Gastroesophageal sphincter (tissue), 4 donors: ENCODE data around the gene ELL. TPM values are rescaled to one million over a fixed set of nuclear protein-coding genes. Genes with fewer than 3 reads are reported as not detected.

Source experiments
- ATAC-seq: fragments of 150-250 bp; one replicate; pipeline ENCODE4 v1.9.1; 2016; ENCODE audit warnings: mild to moderate bottlenecking, moderate library complexity
- H3K27ac ChIP-seq, 4 donors: fragments of 200-600 bp; sonication (generic) in 3 of 4; 1 replicate in 3 of 4; 2 replicates in 1 of 4; pipeline ENCODE4 v1.5.1; 2016 to 2019
- H3K27me3 ChIP-seq: fragments of 200-600 bp; sonication (generic); one replicate; pipeline ENCODE4 v1.5.1; 2019
- H3K36me3 ChIP-seq, 2 donors: fragments of 200-600 bp; sonication (generic); one replicate each; pipeline ENCODE4 v1.5.1; 2019; ENCODE audit warnings: control low read depth in 1 of 2
- H3K4me1 ChIP-seq, 3 donors: fragments of 200-600 bp; sonication (generic); 1 replicate in 2 of 3; 2 replicates in 1 of 3; pipeline ENCODE4 v1.5.1; 2016 to 2019; ENCODE audit warnings: control low read depth in 2 of 3
- H3K4me3 ChIP-seq, 2 donors: fragments of 200-600 bp; sonication (generic); one replicate each; pipeline ENCODE4 v1.5.1; 2019; ENCODE audit warnings: mild to moderate bottlenecking in 1 of 2, moderate library complexity in 1 of 2
- H3K9me3 ChIP-seq, 3 donors: fragments of 200-600 bp; sonication (generic); one replicate each; pipeline ENCODE4 v1.5.1; 2017 to 2019; ENCODE audit warnings: control low read depth in 2 of 3
- EP300 ChIP-seq: sonication (generic); formaldehyde crosslinking; IDR thresholded peaks from one replicate; pipeline ENCODE4 v1.6.1; 2017; ENCODE audit warnings: antibody characterized with exemption, mild to moderate bottlenecking
- POLR2A ChIP-seq, 2 donors: fragments of 450-650 bp; IDR thresholded peaks; one replicate each; pipeline ENCODE4 v1.6.1; 2017; ENCODE audit warnings: antibody characterized with exemption in 2 of 2, mild to moderate bottlenecking in 2 of 2, moderate library complexity in 1 of 2
- POLR2AphosphoS5 ChIP-seq: sonication (generic); formaldehyde crosslinking; IDR thresholded peaks from one replicate; pipeline ENCODE4 v1.6.1; 2017; ENCODE audit warnings: antibody characterized with exemption
- WGBS, 2 donors: methylation state at CpG; one replicate each; pipeline ENCODE4 v1.1.5; 2018; ENCODE audit warnings: low coverage in 1 of 2; 5-methylcytosine and 5-hydroxymethylcytosine counted together
- total RNA-seq, 4 donors: library from RNA; depleted of rRNA; stranded (reverse); fragments of >200 nt; gene quantifications; one replicate each; pipeline ENCODE4 v1.1.0, GENCODE V29; 2016
- TF ChIP-seq, protein P1 (sequence below), 4 experiments: fragments of 200-600 bp in 2 of 4; fragments of 450-650 bp in 2 of 4; sonication (generic) in 1 of 4; IDR thresholded peaks; one replicate each; pipeline ENCODE4 v1.5.1; 2017 to 2019; ENCODE audit warnings: antibody characterized with exemption in 4 of 4, mild to moderate bottlenecking in 2 of 4, moderate library complexity in 2 of 4

The ELL gene
- total RNA-seq, 4 donors from 2014 or later: 12.5 to 19.0 (median 14.7) TPM

GRCh38 chr19:18415178-18415867 lies 106.5 kb downstream of the ELL start:
- peak overlapping the region; percentile 76 to 93 (median 90) for H3K27ac ChIP-seq
- no peaks in the 10 kb centered on the region for H3K36me3 ChIP-seq
- TF ChIP-seq POLR2A (IDR thresholded peaks at IDR 0.05) (peak in 1 of 2 donors; percentile 40), EP300 (no peak), POLR2AphosphoS5 (peak; percentile 72)
- TF ChIP-seq, protein P1, sequence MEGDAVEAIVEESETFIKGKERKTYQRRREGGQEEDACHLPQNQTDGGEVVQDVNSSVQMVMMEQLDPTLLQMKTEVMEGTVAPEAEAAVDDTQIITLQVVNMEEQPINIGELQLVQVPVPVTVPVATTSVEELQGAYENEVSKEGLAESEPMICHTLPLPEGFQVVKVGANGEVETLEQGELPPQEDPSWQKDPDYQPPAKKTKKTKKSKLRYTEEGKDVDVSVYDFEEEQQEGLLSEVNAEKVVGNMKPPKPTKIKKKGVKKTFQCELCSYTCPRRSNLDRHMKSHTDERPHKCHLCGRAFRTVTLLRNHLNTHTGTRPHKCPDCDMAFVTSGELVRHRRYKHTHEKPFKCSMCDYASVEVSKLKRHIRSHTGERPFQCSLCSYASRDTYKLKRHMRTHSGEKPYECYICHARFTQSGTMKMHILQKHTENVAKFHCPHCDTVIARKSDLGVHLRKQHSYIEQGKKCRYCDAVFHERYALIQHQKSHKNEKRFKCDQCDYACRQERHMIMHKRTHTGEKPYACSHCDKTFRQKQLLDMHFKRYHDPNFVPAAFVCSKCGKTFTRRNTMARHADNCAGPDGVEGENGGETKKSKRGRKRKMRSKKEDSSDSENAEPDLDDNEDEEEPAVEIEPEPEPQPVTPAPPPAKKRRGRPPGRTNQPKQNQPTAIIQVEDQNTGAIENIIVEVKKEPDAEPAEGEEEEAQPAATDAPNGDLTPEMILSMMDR (IDR thresholded peaks at IDR 0.05): peak in 1 of 4 experiments; percentile 3
- ATAC-seq: peak; percentile 10
- H3K4me1 ChIP-seq: peaks cover 0 to 63% (median 48%) of the 10 kb centered on the region in 3 donors
- 0 to 1% methylated on average over 1 to 10 of the region's 25 CpGs for WGBS, 2 donors
- no peaks in the 10 kb centered on the region for H3K9me3 ChIP-seq
- H3K4me3 ChIP-seq: peak overlapping the region; percentile 1 to 39
- no peaks in the 10 kb centered on the region for H3K27me3 ChIP-seq

- ATAC-seq: no peak
- peaks cover 0 to 58% (median 45%) of the 10 kb centered on the region in 3 donors for H3K4me1 ChIP-seq
- H3K4me3 ChIP-seq: peak overlapping the region in 1 of 2 donors; percentile 39
- H3K27me3 ChIP-seq: no peaks in the 10 kb centered on the region
- no peaks in the 10 kb centered on the region for H3K36me3 ChIP-seq
- H3K27ac ChIP-seq: peak overlapping the region; percentile 36 to 93 (median 90)
- 5 to 20% methylated on average over 1 to 4 of the region's 11 CpGs for WGBS, 2 donors
- TF ChIP-seq EP300 (no peak), POLR2A (IDR thresholded peaks at IDR 0.05) (no peak), POLR2AphosphoS5 (no peak)
- TF ChIP-seq, protein P1 (IDR thresholded peaks at IDR 0.05): no peak
- no peaks in the 10 kb centered on the region for H3K9me3 ChIP-seq
These were observed 107.2 kb downstream of the ELL start for GRCh38 chr19:18414504-18415177.

GRCh38 chr19:18412610-18413239 lies 109.1 kb downstream of the ELL start:
- Histone ChIP-seq H3K9me3 (no peaks in the 10 kb centered on the region), H3K4me1 (peaks cover 0 to 43% (median 34%) of the 10 kb centered on the region in 3 donors), H3K4me3 (no peak overlapping the region), H3K36me3 (no peaks in the 10 kb centered on the region), H3K27me3 (no peaks in the 10 kb centered on the region), H3K27ac (no peak overlapping the region)
- ATAC-seq: no peak
- TF ChIP-seq POLR2A (IDR thresholded peaks at IDR 0.05): no peak
- TF ChIP-seq, protein P1 (IDR thresholded peaks at IDR 0.05): no peak
- TF ChIP-seq EP300: no peak
- no peak for TF ChIP-seq POLR2AphosphoS5
- 56 to 73% methylated on average over 8 to 9 of the region's 16 CpGs for WGBS, 2 donors

DNA sequence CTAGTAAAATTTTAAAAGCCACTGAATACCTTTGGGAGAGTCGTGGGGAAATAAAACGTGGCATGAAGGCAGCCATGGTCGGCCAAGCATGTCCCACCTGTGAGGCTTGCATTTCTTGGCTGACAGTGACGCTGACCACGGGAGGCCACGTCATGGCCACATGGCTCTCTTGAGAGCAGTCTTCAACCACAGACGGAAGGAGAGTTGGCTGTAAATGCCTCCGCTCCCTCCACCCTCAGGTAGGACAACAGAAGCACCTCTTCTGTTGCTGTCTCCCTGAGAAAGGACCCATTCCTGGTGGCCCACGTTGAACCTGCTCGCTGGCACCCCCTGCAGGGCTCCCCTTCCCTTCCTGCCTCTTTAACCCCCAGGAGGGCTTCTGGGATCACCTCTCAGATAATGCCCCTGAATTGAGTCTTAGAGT lies 113.8 kb downstream of the ELL start:
- Histone ChIP-seq H3K4me3 (no peak overlapping the region), H3K9me3 (no peaks in the 10 kb centered on the region), H3K4me1 (peaks cover 0 to 7% (median 0%) of the 10 kb centered on the region in 3 donors), H3K27me3 (no peaks in the 10 kb centered on the region), H3K36me3 (no peaks in the 10 kb centered on the region), H3K27ac (no peak overlapping the region)
- TF ChIP-seq POLR2AphosphoS5 (no peak), EP300 (no peak), POLR2A (IDR thresholded peaks at IDR 0.05) (no peak)
- TF ChIP-seq, protein P1 (IDR thresholded peaks at IDR 0.05): peak in 2 of 4 experiments; percentile 14 to 49
- 52 to 61% methylated on average over 4 to 9 of the region's 10 CpGs for WGBS, 2 donors
- no peak for ATAC-seq
